HG03520 (cell line): ENCODE data around the gene OR2M2.

Source experiments
- ATAC-seq: cut with Tn5 transposase; IDR thresholded peaks from one replicate; pipeline ENCODE4 v1.9.1; 2021; ENCODE audit warnings: mild to moderate bottlenecking, moderate library complexity; ENCODE audit not compliant: unreplicated experiment

The OR2M2 gene

DNA sequence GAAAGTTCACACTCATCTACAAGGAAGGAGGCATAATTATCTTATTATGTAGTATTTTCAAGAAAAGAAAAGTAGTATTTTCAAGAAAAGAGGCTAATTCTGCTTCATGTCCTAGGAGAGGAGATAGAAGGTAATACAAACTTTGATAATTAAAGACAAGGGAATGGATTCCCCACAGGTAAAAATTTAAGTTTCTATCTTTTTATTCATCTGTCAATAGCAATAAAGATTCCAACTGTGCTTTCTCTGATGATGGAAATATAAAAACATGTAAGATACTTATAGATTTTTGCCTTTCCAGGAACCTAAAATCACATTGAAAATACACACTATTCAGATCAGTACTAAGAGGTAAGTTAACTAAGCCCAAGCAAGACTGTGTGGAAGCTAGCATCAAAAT is at the start of gene OR2M2:
Gene OR2M2, plus strand, starts transcription at position 301 of the 400 bp plus-strand sequence. CDS start 5,165 bp downstream, outside the sequence.
- no peak for ATAC-seq

GRCh38 chr1:248127653-248128052 is 47.0 kb upstream of the OR2M2 start:
- ATAC-seq: no peak

DNA sequence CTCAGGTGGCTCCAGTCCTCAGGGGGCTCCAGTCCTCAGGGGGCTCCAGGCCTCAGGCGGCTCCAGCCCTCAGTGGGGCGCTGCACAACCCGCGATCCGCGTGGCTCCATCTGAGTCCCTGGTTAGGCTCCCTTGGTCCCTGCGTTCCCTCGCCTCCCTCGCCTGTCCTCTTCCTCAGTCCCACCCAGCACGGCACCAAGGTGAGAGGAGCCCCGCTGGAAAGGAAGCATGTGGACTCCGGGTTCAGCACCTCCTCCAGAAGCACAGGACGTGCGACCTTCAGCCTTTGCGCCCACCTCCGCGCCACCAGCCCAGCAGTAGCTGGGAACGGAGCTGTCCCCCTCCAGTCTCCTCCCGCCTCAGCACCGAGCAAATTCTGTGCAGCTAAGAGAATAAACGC is 37.8 kb upstream of the OR2M2 start:
- no peak for ATAC-seq

DNA sequence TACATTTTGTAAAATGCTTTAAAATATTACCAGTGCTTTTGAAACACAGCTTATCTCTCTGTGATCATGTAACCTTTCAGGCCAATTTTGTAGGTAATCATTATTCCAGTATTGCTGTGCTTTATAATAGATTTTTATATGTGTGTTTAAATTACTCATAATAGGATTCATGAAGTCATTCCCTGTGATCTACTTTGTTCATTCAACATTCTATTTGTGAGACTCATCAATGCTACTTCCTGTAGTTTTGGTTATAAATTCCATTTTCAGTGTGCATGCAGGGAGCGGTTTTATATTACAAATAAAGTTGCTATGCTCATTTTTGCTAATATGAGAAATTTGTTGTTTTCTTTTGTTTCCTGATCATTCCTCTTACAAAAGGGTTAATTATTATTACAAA is 33.8 kb upstream of the OR2M2 start:
- ATAC-seq: no peak

DNA sequence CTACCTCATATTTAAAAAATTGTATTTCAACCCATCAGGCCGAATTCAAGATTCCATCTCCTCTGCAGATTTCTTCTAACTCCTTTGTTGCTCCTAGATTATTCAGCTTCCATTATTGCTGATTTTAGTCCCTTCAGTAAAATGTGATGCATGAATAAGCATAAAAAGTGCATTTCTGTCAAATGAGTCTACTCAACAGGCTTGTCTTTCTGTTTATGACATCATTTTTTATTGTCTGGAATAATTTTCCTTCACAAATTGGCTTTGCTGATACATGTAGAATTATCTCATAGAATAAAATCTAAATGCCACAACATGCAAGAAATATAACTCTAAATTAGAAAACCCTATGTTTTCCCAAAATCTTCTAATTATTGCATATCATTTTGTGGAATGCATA is 31.3 kb upstream of the OR2M2 start:
- no peak for ATAC-seq

DNA sequence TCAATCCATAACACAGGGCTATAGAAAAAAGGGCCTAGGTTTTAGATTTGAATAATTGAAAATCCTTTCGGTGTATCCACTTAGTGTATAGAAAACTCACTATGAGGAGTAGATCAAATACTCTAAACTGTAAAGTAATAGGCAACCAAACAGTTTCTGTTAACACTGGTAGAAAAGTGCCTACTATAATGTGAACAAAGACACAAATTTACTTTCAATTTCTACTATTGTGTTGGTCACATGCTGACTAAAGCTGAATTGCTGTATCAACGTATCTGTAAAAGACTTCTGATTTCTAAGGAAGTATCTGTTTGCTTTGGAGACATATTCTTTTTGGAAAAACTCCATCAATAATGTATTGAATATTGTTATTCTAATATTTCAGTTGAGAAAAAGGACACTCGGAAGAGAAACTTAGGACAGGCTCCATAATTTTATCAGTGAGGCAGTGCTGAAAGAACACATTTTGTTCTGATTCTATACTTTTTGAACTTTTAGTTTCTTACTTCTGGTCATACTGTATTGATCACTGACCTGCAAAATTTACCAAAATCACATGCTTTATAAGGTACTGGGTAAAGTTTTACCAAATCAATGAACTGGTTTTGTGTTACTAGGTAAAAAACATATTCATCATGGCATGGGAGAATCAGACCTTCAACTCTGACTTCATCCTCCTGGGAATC is 30.0 kb upstream of the OR2M2 start, which contains the start of gene OR2M5:
Gene OR2M5, plus strand, starts transcription at position 636 of the 686 bp plus-strand sequence. Its CDS starts 0 bp downstream, at position 636.
- ATAC-seq: no peak

- no peak for ATAC-seq
These were observed 22.4 kb upstream of the OR2M2 start for GRCh38 chr1:248152056-248152827.

DNA sequence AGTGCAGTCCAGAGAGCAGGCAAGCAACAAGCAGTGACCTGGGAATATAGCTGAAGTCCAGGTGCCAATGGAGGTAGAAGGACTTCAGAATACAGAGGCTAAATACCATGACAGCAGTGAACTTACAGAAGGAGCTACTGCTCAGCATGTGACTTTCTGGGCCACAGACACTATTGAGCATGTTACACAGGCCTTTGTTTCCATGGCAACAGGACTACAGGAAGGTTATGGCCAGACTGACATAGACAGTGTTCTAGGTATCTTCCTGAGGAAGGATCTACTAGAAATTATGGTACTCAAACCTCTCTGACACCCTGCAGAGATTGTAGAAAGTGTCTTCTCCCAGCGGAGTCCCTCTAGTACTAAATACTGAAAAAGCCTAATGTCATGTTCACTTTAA is 18.7 kb upstream of the OR2M2 start:
- no peak for ATAC-seq

DNA sequence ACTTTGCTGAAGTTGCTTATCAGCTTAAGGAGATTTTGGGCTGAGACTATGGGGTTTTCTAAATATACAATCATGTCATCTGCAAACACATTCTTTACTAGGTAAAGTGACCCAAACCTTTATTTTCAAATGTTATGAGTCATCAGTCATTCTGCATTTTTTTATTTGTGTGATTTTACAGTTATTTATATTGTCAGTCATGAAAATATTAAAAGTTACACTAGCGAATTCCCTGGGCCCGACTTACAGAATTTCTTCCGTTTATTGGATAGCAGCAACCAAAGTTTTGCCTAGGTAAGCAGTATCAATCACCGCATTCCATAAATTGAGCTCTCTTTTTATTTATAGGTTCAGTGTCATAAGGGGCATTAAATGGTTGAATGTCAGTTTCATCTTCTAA is 15.9 kb upstream of the OR2M2 start:
- ATAC-seq: no peak

DNA sequence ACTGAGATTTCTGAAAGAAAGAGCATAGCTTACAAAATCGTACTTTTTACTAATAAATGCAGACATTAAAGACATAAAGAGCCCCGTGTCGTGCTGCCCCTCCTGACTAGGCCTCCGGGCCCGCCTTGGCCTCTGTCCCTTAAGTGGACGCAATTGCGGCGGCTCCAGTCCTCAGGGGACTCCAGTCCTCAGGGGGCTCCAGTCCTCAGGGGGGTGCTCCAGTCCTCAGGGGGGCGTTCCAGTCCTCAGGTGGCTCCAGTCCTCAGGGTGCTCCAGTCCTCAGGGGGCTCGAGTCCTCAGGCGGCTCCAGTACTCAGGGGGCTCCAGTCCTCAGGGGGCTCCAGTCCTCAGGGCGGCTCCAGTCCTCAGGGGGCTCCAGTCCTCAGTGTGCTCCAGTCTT is 10.6 kb upstream of the OR2M2 start:
- ATAC-seq: no peak

DNA sequence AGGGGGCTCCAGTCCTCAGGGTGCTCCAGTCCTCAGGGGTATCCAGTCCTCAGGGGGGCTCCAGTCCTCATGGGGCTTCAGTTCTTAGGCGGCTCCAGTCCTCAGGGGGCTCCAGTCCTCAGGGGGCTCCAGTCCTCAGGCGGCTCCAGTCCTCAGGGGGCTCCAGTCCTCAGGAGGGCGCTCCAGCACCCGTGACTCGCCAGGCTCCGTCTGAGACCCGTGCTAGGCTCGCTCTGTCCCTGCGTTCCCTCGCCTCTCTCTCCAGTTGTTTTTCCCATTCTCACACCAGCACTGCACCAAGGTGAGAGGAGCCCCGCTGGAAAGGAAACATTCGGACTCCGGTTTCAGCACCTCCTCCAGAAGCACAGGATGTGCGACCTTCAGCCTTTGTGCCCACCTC is 9.4 kb upstream of the OR2M2 start:
- ATAC-seq: no peak

- ATAC-seq: no peak
These were observed 9.4 kb downstream of the OR2M2 start for GRCh38 chr1:248183996-248184395.

GRCh38 chr1:248187363-248187762 is 12.7 kb downstream of the OR2M2 start:
- no peak for ATAC-seq

GRCh38 chr1:248189026-248189425 is 14.4 kb downstream of the OR2M2 start:
- no peak for ATAC-seq

GRCh38 chr1:248194117-248194516 is 19.5 kb downstream of the OR2M2 start:
- no peak for ATAC-seq

DNA sequence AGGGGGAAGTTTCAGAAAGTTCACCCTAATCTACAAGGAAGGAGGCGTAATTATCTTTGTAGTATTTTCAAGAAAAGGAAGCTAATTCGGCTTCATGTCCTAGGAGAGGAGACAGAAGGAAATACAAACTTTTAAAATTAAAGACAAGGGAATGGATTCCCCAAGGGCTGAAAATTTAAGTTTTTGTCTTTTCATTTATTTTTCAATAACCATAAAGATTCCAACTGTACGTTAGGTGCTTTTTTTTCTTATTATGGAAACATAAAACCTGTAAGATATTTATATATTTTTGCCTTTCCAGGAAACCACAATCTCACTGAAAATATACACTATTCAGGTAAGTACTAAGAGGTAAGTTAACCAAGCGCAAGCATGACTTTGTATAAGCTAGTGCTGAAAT is 22.3 kb downstream of the OR2M2 start, which contains the start of gene OR2M3:
Gene OR2M3, plus strand, starts transcription at position 301 of the 400 bp plus-strand sequence. CDS start 5,803 bp downstream, outside the sequence.
- ATAC-seq: no peak

GRCh38 chr1:248215880-248216279 is 41.3 kb downstream of the OR2M2 start:
- no peak for ATAC-seq

- ATAC-seq: no peak
These were observed 50.9 kb downstream of the OR2M2 start for GRCh38 chr1:248225537-248225936.

DNA sequence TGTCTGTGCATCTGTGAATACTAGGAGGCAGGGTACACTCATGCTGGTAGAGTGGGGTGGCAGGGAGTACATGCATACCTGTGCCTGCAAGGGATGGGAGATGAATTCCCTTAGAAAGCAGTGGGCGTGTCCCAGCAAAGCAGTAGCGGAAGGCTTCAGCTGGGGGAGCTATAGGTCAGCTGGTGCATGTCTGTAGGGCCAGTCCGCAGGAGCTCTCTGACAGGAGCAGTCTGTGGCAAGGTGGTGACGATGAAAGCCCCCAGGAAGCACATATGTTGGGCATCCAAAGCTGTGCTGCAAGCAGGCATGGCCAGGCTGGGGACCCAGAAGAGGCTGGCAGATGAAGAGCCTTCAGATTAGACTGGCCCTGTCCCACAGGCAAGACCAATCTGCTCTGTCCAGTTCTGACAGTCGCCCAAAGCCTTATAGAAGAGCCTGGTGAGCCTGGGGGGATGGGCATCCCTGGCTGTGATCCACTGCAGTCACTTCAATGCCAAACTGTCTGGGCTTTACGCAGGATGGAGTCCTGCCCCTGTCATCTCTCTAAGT is 54.8 kb downstream of the OR2M2 start:
- no peak for ATAC-seq
